HG02885 (cell line): ENCODE results near the gene NPFF.
"Not testable (repeated sequence)": the region's sequence is repeated elsewhere in the genome, so short reads cannot be mapped to it uniquely, and the experiment has no call there.

Source experiments
- ATAC-seq: cut with Tn5 transposase; IDR thresholded peaks from one replicate; pipeline ENCODE4 v1.9.1; 2021; ENCODE audit warnings: mild to moderate bottlenecking; ENCODE audit not compliant: unreplicated experiment, poor library complexity

Gene NPFF

DNA sequence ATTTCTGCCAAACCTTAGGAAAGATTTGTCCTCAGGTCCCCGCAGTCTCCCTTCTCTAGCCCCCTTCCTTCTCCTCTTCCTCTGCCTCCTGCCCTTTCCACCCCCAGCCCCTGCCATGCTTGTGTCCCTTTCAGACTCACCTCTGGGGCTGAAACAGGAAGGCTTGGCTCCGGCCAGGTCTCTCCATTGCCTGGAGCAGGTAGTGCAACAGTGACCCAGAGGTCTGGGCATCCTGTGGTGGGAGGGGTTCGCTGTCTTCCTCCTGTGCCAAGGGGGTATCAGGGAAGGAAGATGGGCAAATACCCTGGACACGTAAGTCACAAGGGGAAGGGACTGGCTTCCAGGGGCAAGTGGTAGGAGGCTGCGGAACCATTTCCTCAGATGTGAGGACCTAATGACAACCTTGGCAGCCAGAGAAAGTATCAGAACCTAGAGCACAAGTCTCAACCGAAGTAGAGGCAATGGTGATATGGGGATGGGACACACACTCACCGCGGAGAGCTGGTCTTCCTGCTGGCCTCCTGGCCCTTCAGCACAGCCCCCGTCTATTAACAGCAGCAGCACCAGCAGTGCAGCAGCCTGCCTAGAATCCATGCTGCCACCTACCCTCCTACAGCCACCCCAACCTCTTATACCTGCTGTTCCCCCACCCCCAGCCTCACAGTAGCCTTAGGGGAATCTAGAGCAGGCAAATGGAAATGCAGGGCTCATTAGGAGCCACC is at the start of gene NPFF:
TSS of gene NPFF (minus strand) at position 604 of the 722 bp plus-strand sequence. CDS start at position 594, 10 bp downstream.
- ATAC-seq, result no peak

GRCh38 chr12:53552361-53553327 is 45.4 kb upstream of the NPFF start:
- no peak for ATAC-seq

DNA sequence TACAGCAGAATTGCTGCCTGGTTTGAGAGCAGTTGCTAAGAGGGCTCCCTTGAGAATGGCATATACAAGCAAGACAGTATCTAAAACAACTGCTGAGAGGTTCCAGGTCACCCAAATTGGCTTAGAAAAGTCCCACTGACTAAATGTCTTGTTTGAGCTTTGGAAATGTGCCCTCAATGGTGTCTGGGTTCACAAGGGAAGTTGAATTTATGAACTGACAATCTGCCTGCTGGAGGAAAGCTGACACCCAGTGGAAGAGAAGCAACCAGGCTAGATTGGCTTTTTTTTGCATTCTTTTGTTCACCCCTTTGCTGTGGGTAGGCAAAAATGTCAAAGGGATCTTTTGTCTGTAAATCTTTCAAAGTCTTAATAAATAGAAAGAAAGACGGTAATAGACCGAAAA is 44.6 kb upstream of the NPFF start:
- no peak for ATAC-seq

- ATAC-seq, result no peak
Measured at GRCh38 chr12:53550595-53550994, 43.3 kb upstream of the NPFF start.

- not testable (repeated sequence) for ATAC-seq
Measured at GRCh38 chr12:53550131-53550530, 42.8 kb upstream of the NPFF start.

GRCh38 chr12:53548354-53548753 is 41.1 kb upstream of the NPFF start:
- ATAC-seq, result not testable (repeated sequence)

DNA sequence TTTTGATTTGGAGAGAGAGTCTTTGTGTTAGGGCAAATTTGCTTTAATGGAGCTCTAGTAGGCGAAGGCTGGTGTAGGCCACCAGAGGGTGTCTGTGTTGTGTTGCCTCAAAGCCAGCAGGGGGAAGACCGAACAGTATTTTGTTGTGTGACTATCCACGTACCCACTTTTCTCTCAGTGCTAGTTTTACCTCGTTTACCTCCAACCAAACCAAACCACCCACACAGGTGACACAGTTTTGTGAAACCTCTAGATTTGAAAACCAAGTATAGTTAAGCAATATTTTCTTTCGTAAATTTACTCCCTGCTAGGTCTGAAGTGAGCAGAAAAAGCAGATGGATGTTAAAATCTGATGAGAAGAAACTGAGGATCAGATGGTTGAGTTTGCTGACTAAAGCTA is 36.3 kb upstream of the NPFF start:
- ATAC-seq, result peak; percentile 88

DNA sequence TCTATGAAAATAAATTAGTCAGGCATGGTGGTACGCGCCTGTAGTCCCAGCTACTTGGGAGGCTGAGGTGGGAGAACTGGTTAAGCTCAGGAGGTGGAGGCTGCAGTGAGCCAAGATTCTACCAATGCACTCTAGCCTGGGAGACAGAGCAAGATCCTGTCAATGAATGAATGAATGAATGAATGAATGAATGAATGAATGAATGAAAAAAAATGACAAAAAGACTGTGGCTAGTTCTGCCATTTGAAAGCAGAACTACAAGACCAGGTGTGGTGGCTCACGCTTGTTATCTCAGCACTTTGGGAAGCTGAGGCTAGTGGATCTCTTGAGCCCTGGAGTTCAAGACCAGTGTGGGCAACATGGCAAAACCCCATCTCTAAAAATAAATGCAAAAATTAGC is 32.2 kb upstream of the NPFF start:
- no peak for ATAC-seq

DNA sequence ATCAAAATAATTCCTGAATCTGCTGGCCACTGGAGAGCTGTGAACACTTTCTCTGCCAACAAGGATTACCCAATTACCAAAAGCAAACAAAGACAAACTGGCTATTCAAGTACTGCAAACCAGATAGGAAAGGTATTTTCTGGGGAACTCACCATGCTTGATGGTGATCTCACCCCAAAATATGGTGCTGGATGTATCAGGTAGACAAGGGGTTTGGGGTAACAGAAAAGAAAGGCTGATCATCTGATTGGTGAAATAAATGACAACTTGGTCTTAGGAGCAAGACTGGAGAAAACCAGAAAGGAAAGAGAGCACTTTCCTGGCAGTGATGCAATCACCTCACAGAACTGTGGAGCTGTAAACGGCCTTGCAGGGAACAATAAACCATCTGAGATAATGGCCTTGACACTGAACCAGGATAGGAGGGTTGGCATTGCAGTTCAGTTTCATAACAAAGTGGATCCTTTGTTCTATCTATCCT is 31.0 kb upstream of the NPFF start:
- no peak for ATAC-seq

DNA sequence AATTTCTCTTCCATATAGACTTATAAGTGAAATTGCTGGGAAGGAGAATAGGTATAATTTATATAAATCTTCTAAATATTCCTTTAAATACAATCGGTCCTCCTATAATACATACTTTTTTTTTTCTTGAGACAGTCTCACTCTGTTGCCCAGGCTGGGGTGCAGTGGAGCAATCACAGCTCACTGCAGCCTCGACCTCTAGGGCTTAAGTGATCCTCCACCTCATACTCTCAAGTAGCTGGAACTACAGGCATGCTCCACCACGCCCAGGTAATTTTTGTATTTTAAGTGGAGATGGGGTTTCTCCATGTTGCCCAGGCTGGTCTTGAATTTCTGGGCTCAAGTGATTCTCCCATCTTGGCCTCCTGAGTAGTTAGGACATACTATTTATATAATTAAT is 29.7 kb upstream of the NPFF start:
- no peak for ATAC-seq

- ATAC-seq, result no peak
Measured at GRCh38 chr12:53533471-53533870, 26.2 kb upstream of the NPFF start.

GRCh38 chr12:53532524-53533445 is 25.5 kb upstream of the NPFF start:
- no peak for ATAC-seq

GRCh38 chr12:53532021-53532420 is 24.7 kb upstream of the NPFF start:
- ATAC-seq, result no peak

GRCh38 chr12:53530920-53531319 is 23.6 kb upstream of the NPFF start:
- ATAC-seq, result no peak

- ATAC-seq, result no peak
Measured at GRCh38 chr12:53530061-53530460, 22.8 kb upstream of the NPFF start.

DNA sequence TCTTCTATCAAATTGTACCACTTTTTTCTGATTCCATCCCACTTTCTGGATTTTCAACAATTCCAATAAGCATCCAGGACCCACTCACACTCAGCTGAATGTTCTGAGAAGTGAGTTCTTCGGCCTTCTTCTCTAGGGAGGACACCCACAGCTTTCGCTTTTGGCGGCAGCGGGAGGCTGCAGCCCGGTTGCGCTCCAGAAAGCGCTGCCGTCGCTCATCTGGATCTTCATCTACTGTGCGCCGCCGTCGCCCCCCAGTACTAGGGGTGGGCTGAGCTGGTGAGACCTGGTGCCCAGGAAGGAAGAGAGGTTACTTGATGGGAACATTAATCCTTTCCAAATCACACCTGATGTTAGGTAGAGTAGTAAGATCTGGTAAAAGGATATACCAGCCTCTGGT is 17.2 kb upstream of the NPFF start:
- no peak for ATAC-seq

GRCh38 chr12:53523131-53523530 is 15.8 kb upstream of the NPFF start:
- no peak for ATAC-seq

DNA sequence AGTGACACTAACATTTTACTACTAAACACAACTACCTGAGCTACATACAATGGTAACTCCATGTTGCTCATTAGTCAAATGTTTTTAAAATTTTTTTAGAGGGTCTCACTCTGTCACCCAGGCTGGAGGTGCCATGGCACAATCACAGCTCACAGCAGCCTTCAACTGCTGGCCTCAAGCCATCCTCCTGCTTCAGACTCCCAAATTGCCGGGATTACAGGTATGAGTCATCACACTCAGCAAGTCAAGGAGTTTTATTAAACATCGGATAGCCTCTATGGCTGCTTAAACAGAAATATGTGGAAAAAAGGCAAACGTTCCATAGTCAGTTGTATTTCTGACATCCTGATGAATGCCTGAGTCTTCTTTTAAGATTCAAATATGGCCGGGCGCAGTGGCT is 11.1 kb upstream of the NPFF start:
- no peak for ATAC-seq

DNA sequence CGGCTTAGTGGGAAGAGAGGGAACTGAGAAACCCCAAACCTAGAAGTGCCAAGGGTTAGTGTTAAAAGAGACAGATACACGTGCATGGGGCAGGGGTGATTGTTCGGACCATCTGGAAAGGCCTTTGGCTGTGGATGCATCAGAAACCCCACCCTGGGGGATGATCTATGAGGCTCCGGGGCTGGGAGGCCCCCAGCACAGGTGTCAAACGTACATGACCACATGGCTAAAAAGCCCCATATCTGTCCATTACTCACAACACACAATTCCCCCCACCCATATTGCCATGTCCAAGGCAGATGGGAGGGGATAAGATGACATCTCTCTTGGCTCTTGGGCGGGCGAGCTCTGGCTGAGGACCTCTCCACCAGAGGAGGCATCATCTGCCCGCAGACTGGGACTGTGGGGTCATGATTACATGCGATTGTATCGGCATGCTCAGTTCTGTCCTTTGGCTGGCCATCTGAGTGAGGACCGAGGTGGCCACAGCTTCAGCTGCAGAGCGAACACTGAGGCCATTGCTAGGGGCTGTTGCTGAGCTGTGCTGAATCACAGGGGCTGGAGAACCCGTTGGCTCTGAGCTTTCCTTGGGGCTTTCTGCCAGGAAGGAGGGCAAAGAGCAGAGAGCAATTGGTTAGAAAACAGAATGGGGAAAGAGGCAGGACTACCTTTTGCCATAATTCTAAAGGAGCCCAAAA is 9.6 kb upstream of the NPFF start:
- ATAC-seq, result no peak

- ATAC-seq, result no peak
Measured at GRCh38 chr12:53515291-53515680, 8.0 kb upstream of the NPFF start.
